ENCODE measurements around the gene GRK2.

DNA sequence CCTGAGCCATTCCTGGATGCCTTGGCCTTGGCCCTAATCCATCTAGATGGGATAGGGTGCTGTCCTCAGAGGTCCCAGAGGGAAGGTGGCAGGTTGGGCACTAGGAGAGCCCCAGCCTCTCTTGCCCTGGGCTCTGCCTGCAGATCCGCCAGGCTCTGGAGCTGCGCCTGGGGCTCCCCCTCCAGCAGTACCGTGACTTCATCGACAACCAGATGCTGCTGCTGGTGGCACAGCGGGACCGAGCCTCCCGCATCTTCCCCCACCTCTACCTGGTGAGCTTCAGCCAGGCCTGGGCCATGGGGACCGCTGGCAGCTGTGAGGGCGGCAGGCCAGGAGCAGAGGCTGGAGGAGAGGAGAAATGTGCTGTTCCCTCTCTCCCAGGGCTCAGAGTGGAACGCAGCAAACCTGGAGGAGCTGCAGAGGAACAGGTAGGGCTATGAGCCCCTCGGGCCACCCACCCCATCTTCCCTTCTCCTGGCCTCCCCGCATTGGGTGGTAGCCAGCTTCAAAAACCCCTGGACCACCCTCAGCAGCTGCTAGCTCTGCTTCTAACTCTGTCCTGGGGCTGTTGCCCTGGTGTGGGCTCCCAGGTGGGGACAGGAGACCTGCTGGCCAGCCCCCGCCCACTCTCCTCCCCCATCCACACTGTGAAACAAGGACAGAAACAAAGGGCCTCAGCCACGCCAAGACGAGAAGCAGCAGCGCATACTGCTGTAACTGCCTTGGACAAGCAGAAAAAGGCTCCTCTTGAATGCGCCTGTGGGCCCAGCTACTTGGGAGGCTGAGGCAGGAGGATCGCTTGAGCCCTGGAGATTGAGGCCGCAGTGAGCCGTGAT, 42.0 kb downstream of the GRK2 start:
- no peak for TF ChIP-seq EP300 (IDR thresholded peaks at IDR 0.05)
- TF ChIP-seq POLR2AphosphoS5 (IDR thresholded peaks at IDR 0.05): no peak
- no peak for TF ChIP-seq CTCF (IDR thresholded peaks at IDR 0.05)
- no peak for TF ChIP-seq POLR2A (IDR thresholded peaks at IDR 0.05)
